K562 (cell line): Measurements from ENCODE around the gene GFM1. TPM values are rescaled to one million over a fixed set of nuclear protein-coding genes. Genes with fewer than 3 reads are reported as not detected.
A peak's percentile ranks its signal among the peaks of the same experiment; 100 is the strongest.

Source experiments
- ARID4B ChIP-seq: sonication (generic); formaldehyde crosslinking; IDR thresholded peaks from 2 replicates; pipeline ENCODE4 v1.8.0; 2022; ENCODE audit warnings: mild to moderate bottlenecking, missing genetic modification reagents
- ATF7 ChIP-seq: fragments of 450-650 bp; IDR thresholded peaks from 2 replicates; pipeline ENCODE4 v1.7.1; 2014; ENCODE audit warnings: mild to moderate bottlenecking, moderate library complexity
- BHLHE40 ChIP-seq: IDR thresholded peaks from 2 replicates; pipeline ENCODE4 v1.6.1; 2011; ENCODE audit warnings: low read length, improper control_type of control experiment
- C11orf30 ChIP-seq: fragments of 450-650 bp; IDR thresholded peaks from 2 replicates; pipeline ENCODE4 v1.6.1; 2016; ENCODE audit warnings: low read depth, mild to moderate bottlenecking
- CHCHD3 ChIP-seq: fragments of 250-450 bp; sonication (Bioruptor Pico); IDR thresholded peaks from 2 replicates; pipeline ENCODE4 v2.1.2; 2022; ENCODE audit warnings: mild to moderate bottlenecking
- CREM ChIP-seq: IDR thresholded peaks from 2 replicates; pipeline ENCODE4 v1.6.1; 2014; ENCODE audit warnings: antibody characterized with exemption, low read depth
- DPF2 ChIP-seq: fragments of 450-650 bp; IDR thresholded peaks from 2 replicates; pipeline ENCODE4 v1.6.1; 2016
- FOXM1 ChIP-seq, 2 experiments: fragments of 450-650 bp in 1 of 2; sonication (generic) in 1 of 2; formaldehyde crosslinking in 1 of 2; IDR thresholded peaks; 2 replicates each; pipeline versions ENCODE4 v1.6.1 to v1.9.0; 2017 to 2022; ENCODE audit warnings: low read depth in 2 of 2, mild to moderate bottlenecking in 2 of 2, missing genetic modification reagents in 1 of 2, moderate library complexity in 1 of 2
- HDAC2 ChIP-seq: fragments of 450-650 bp; IDR thresholded peaks from 2 replicates; pipeline ENCODE4 v1.6.1; 2016; ENCODE audit warnings: mild to moderate bottlenecking
- HDAC3 ChIP-seq: fragments of 450-650 bp; IDR thresholded peaks from 2 replicates; pipeline ENCODE4 v1.6.1; 2018; ENCODE audit warnings: borderline replicate concordance, mild to moderate bottlenecking, moderate library complexity; ENCODE audit not compliant: partially characterized antibody
- ILF3 ChIP-seq: fragments of 450-650 bp; IDR thresholded peaks from 2 replicates; pipeline ENCODE4 v1.6.1; 2018; ENCODE audit warnings: antibody characterized with exemption, mild to moderate bottlenecking, moderate library complexity, borderline replicate concordance
- MEIS2 ChIP-seq: fragments of 450-650 bp; IDR thresholded peaks from 2 replicates; pipeline ENCODE4 v1.6.1; 2014; ENCODE audit warnings: mild to moderate bottlenecking; ENCODE audit not compliant: partially characterized antibody
- MYC ChIP-seq, 2 experiments: fragments of 250-450 bp in 1 of 2; sonication (Bioruptor Pico) in 1 of 2; IDR thresholded peaks; 2 replicates each; pipeline versions ENCODE4 v1.5.1 to v1.6.1; 2012 to 2021; ENCODE audit warnings: low read depth in 2 of 2, borderline replicate concordance in 1 of 2, improper control_type of control experiment in 1 of 2, low read length in 1 of 2, mild to moderate bottlenecking in 1 of 2, moderate library complexity in 1 of 2
- NFE2L1 ChIP-seq: fragments of 450-650 bp; IDR thresholded peaks from 2 replicates; pipeline ENCODE4 v1.6.1; 2016; ENCODE audit warnings: missing genetic modification characterization, low read depth, mild to moderate bottlenecking, missing compliant biosample characterization, moderate library complexity, borderline replicate concordance
- PHF8 ChIP-seq: fragments of 200-600 bp; sonication (generic); IDR thresholded peaks from 2 replicates; pipeline ENCODE4 v1.6.1; 2012; ENCODE audit warnings: mixed run types, mild to moderate bottlenecking, inconsistent platforms, low read length, moderate library complexity, borderline replicate concordance
- RBM15 ChIP-seq: fragments of 200-400 bp; formaldehyde crosslinking; IDR thresholded peaks from 2 replicates; pipeline ENCODE4 v1.6.1; 2018; ENCODE audit warnings: mild to moderate bottlenecking, low read length, moderate library complexity; ENCODE audit not compliant: insufficient read depth
- ZEB2 ChIP-seq: fragments of 450-650 bp; IDR thresholded peaks from 2 replicates; pipeline ENCODE4 v1.6.1; 2016
- ZNF717 ChIP-seq: fragments of 250-450 bp; sonication (Bioruptor Pico); IDR thresholded peaks from 2 replicates; pipeline ENCODE4 v1.5.0; 2021
- polyA plus RNA-seq, 8 experiments: library from polyadenylated mRNA; depleted of rRNA in 4 of 8; stranded (reverse) in 5 of 8; unstranded in 3 of 8; fragments of >200 nt; fragmentation: Nextera tagmentation in 2 of 8; fragmentation: Illumina TruSeq in 1 of 8; extraction: Ambion mirVana in 2 of 8; extraction: Trizol in 1 of 8; gene quantifications; 2 replicates each; pipeline versions ENCODE4 v1.2.1 to v1.2.3, GENCODE V29; 2011 to 2014; ENCODE audit warnings: inconsistent platforms in 1 of 8, missing spikeins in 1 of 8
- total RNA-seq, 7 experiments: library from RNA; depleted of rRNA in 6 of 7; stranded (reverse); fragments of >200 nt in 6 of 7; fragmentation: Illumina TruSeq in 2 of 7; extraction: Trizol in 2 of 7; gene quantifications; 2 replicates each; pipeline versions ENCODE4 v1.2.1 to v1.2.3, GENCODE V29; 2011 to 2021; ENCODE audit warnings: low replicate concordance in 1 of 7
- TF ChIP-seq, protein P1 (sequence below): fragments of 450-650 bp; IDR thresholded peaks from 2 replicates; pipeline ENCODE4 v1.6.1; 2018; ENCODE audit warnings: mild to moderate bottlenecking, low read depth; ENCODE audit not compliant: partially characterized antibody
- TF ChIP-seq, protein P2 (sequence below): fragments of 450-650 bp; IDR thresholded peaks from 2 replicates; pipeline ENCODE4 v1.6.1; 2016; ENCODE audit warnings: antibody characterized with exemption

GFM1 gene
- total and polyA plus RNA-seq, 9 of the 15 experiments (the other 6 are each of a cell fraction or from before 2014, with no cell fraction given) = 38.9 to 86.7 (median 64.8) TPM

DNA sequence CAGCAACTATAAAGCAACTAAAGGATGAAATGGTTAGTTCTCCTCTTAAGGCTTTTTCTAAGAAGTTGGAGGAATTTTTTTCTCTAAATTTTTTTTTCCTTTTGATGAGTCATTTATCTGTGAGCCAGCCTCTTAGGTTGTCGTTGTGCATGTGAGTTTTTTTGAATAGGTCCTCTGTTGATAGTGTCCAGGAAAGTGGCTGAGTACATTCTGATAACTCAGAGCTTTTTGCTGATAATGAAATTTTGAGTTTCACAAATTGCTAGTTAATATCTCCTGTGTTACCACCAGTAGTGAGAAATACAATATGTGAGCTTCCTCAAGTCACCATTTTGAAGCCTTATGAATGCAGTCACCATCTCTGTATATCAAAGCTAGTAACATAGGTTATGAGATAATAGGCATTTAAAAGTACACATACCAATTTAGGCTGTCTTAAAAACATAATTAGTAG, 35.2 kb downstream of the GFM1 start (continued):
- TF ChIP-seq HDAC2 (peak; percentile 74; the same call in 1 of the 2 replicates), FOXM1 (IDR thresholded peaks at IDR 0.05; ENCODE audit: low read depth) (peak; percentile 92), FOXM1 (CRISPR knock-in tag; IDR thresholded peaks at IDR 0.05; ENCODE audit: low read depth) (no peak), PHF8 (no peak), MEIS2 (peak; percentile 62), BHLHE40 (peak; percentile 90), ZNF717 (CRISPR knock-in tag) (no peak), ILF3 (0 out of 2 replicates have a peak, but pooled peaks have one; percentile 53), CHCHD3 (CRISPR knock-in tag) (no peak), C11orf30 (peak; percentile 99), CREM (0 out of 2 replicates have a peak, but pooled peaks have one; percentile 16), NFE2L1 (0 out of 2 replicates have a peak, but pooled peaks have one; percentile 16), HDAC3 (peak; percentile 81), MYC (IDR thresholded peaks at IDR 0.05; ENCODE audit: low read depth, low read length) (no peak), MYC (CRISPR knock-in tag; IDR thresholded peaks at IDR 0.05; ENCODE audit: borderline replicate concordance, low read depth) (no peak), ATF7 (peak; percentile 39; the same call in 1 of the 2 replicates), ZEB2 (peak; percentile 44; the same call in 1 of the 2 replicates), ARID4B (CRISPR knock-in tag) (no peak), DPF2 (peak; percentile 98), RBM15 (no peak)
- TF ChIP-seq, protein P1, sequence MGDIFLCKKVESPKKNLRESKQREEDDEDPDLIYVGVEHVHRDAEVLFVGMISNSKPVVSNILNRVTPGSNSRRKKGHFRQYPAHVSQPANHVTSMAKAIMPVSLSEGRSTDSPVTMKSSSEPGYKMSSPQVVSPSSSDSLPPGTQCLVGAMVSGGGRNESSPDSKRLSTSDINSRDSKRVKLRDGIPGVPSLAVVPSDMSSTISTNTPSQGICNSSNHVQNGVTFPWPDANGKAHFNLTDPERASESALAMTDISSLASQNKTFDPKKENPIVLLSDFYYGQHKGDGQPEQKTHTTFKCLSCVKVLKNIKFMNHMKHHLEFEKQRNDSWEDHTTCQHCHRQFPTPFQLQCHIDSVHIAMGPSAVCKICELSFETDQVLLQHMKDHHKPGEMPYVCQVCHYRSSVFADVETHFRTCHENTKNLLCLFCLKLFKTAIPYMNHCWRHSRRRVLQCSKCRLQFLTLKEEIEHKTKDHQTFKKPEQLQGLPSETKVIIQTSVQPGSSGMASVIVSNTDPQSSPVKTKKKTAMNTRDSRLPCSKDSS = no peak
- TF ChIP-seq, protein P2, sequence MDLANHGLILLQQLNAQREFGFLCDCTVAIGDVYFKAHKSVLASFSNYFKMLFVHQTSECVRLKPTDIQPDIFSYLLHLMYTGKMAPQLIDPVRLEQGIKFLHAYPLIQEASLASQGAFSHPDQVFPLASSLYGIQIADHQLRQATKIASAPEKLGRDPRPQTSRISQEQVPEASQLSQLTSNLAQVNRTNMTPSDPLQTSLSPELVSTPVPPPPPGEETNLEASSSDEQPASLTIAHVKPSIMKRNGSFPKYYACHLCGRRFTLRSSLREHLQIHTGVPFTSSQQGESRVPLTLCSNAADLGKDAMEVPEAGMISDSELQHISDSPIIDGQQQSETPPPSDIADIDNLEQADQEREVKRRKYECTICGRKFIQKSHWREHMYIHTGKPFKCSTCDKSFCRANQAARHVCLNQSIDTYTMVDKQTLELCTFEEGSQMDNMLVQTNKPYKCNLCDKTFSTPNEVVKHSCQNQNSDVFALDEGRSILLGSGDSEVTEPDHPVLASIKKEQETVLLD = peak; percentile 68
